H1 (cell line): ENCODE measurements around the gene ARMC7. TPM values are rescaled to one million over a fixed set of nuclear protein-coding genes. Genes with fewer than 3 reads are reported as not detected.

Experiments
- CEBPB ChIP-seq: IDR thresholded peaks from 2 replicates; pipeline ENCODE4 v1.6.1; 2012; ENCODE audit warnings: low read depth, low read length
- CHD2 ChIP-seq: IDR thresholded peaks from 2 replicates; pipeline ENCODE4 v1.6.1; 2012; ENCODE audit warnings: low read length, improper control_type of control experiment
- CTCF ChIP-seq, 3 experiments: IDR thresholded peaks; 1 replicate in 2 of 3; 2 replicates in 1 of 3; pipeline versions ENCODE4 v1.5.1 to v1.6.1; 2011; ENCODE audit warnings: low read length in 3 of 3, mild to moderate bottlenecking in 3 of 3, inconsistent platforms in 2 of 3, low read depth in 1 of 3, moderate library complexity in 1 of 3; ENCODE audit not compliant: insufficient read depth in 1 of 3; ENCODE audit errors: control extremely low read depth in 1 of 3
- EZH2 ChIP-seq: fragments of 200-600 bp; sonication (generic); IDR thresholded peaks from 2 replicates; pipeline ENCODE4 v1.7.1; 2012; ENCODE audit warnings: low read depth, mild to moderate bottlenecking, moderate library complexity, low read length, inconsistent platforms; ENCODE audit not compliant: severe bottlenecking
- GABPA ChIP-seq: IDR thresholded peaks from 2 replicates; pipeline ENCODE4 v1.6.1; 2011; ENCODE audit warnings: mild to moderate bottlenecking, low read length, moderate library complexity, borderline replicate concordance; ENCODE audit not compliant: insufficient read depth
- HDAC6 ChIP-seq: IDR thresholded peaks from one replicate; pipeline ENCODE4 v1.7.1; 2012; ENCODE audit warnings: low read depth, mild to moderate bottlenecking, inconsistent platforms, low read length, moderate library complexity
- MAX ChIP-seq: IDR thresholded peaks from 2 replicates; pipeline ENCODE4 v1.6.1; 2012; ENCODE audit warnings: inconsistent platforms
- SAP30 ChIP-seq: fragments of 300-600 bp; sonication (generic); IDR thresholded peaks from 2 replicates; pipeline ENCODE4 v1.7.1; 2012; ENCODE audit warnings: low read length, moderate library complexity, mild to moderate bottlenecking, inconsistent platforms; ENCODE audit not compliant: insufficient read depth, insufficient replicate concordance
- SP2 ChIP-seq: IDR thresholded peaks from 2 replicates; pipeline ENCODE4 v1.6.1; 2012; ENCODE audit warnings: mild to moderate bottlenecking, low read length, inconsistent platforms
- TAF1 ChIP-seq: IDR thresholded peaks from 2 replicates; pipeline ENCODE4 v1.6.1; 2011; ENCODE audit warnings: mild to moderate bottlenecking, low read depth, low read length
- polyA plus RNA-seq, 7 experiments: library from polyadenylated mRNA; depleted of rRNA in 3 of 7; stranded (reverse) in 5 of 7; unstranded in 2 of 7; fragments of >200 nt in 5 of 7; fragments of 200-250 nt in 2 of 7; gene quantifications; 1 replicate in 5 of 7; 2 replicates in 1 of 7; 4 replicates in 1 of 7; pipeline versions ENCODE4 v1.2.1 to v1.2.3, GENCODE V29; 2011 to 2013; ENCODE audit warnings: missing spikeins in 2 of 7, mixed read lengths in 2 of 7
- total RNA-seq: library from RNA; stranded (reverse); fragmentation: NEBNext Ultra II Directional; extraction: Animal tissue kit (Norgen Biotek cat#: 25700); gene quantifications from 2 replicates; pipeline ENCODE4 v1.2.1, GENCODE V29; 2021

ARMC7 gene
- total and polyA plus RNA-seq, 2 of the 8 experiments (the other 6 are each of a cell fraction or from before 2014, with no cell fraction given): 9.8 to 13.6 TPM

DNA sequence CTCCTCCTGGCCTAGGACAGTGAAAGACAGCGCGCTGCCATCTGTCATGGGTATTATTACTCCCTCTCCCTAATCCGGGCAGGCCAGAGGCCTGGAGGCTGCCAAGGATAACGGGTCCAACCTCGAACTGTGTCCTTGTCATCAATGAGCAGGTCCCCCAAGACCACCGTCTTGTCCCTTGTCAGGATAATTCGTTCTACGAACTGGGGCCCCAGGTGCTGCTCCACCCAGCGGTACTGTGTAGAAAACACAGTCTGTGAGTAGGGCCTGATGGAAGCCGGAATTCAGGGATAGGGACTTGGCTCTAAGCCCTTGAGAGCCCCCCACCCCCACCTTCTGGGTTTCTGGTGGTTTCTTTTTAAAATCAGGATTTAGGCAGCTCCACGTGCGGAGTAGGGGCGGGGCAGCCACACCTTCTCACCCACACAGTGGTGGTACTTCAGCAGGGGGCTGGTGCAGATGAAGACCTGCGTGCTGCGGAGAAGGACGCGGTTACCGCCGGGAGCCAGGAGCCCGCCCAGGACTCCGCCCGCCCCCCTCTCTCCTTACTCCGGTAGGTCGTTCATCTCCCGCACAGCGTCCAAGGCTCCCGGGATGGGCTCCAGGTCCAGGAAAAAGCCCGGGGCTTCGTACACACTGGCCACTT, 21.0 kb downstream of the ARMC7 start (continued):
- TF ChIP-seq CTCF (IDR thresholded peaks at IDR 0.05; ENCODE audit: control extremely low read depth in 1 of 3, insufficient read depth in 1 of 3, low read depth in 1 of 3, low read length in 3 of 3) (peak; percentile 67 to 70 (median 68)), EZH2 (no peak), CHD2 (0 out of 2 replicates have a peak, but pooled peaks have one; percentile 30), SP2 (no peak), MAX (peak; percentile 54), HDAC6 (no peak), CEBPB (no peak), TAF1 (no peak), SAP30 (peak; percentile 45), GABPA (no peak)
